IMR-90 (cell line): ENCODE data around the gene SIGLEC9. TPM values are rescaled to one million over a fixed set of nuclear protein-coding genes. Genes with fewer than 3 reads are reported as not detected.

Source experiments
- ATAC-seq: fragments of 200-7000 bp; cut with Tn5 transposase; 2 replicates; pipeline ENCODE4 v1.9.1; 2020; ENCODE audit warnings: low read depth, mild to moderate bottlenecking, moderate library complexity
- BruUV-seq: library from RNA; stranded (reverse); fragments of 400-500 nt; replicated peaks from 2 replicates; lab custom pipeline; 2021; lab: Mats Ljungman, UMichigan
- CTCF ChIA-PET: fragments of 300-600 bp; formaldehyde crosslinking; extraction: SDS; loops from one replicate; lab custom pipeline; 2021; ENCODE audit warnings: antibody characterized with exemption; lab: Yijun Ruan, JAX
- POLR2A ChIA-PET: fragments of 300-600 bp; sonication (Branson Sonifier 250); formaldehyde crosslinking; loops from one replicate; lab custom pipeline; 2022; ENCODE audit warnings: antibody characterized with exemption; ENCODE audit not compliant: unreplicated experiment; lab: Charles Lee
- DNase-seq: peaks from one replicate; pipeline ENCODE4 v3.0.0; 2013
- H2AFZ ChIP-seq: replicated peaks from 2 replicates; pipeline ENCODE3; 2013; ENCODE audit warnings: low read length, mild to moderate bottlenecking; ENCODE audit not compliant: poor library complexity
- H2AK5ac ChIP-seq: 2 replicates; pipeline ENCODE4 v1.6.1; 2013; ENCODE audit warnings: low read depth, low read length, inconsistent platforms
- H2AK9ac ChIP-seq: replicated peaks from 2 replicates; pipeline ENCODE3; 2013; ENCODE audit warnings: mild to moderate bottlenecking, low read depth, low read length, moderate library complexity; ENCODE audit not compliant: poor library complexity
- H2BK120ac ChIP-seq: 2 replicates; pipeline ENCODE4 v1.6.1; 2013; ENCODE audit warnings: low read depth, low read length, inconsistent platforms
- H2BK15ac ChIP-seq: 3 replicates; pipeline ENCODE4 v1.6.1; 2013; ENCODE audit warnings: low read depth, low read length, inconsistent platforms
- H2BK20ac ChIP-seq: 2 replicates; pipeline ENCODE4 v1.6.1; 2013; ENCODE audit warnings: low read depth, mild to moderate bottlenecking, inconsistent platforms, low read length, moderate library complexity
- H2BK5ac ChIP-seq: 2 replicates; pipeline ENCODE4 v1.6.1; 2013; ENCODE audit warnings: mild to moderate bottlenecking, low read depth, low read length, inconsistent platforms; ENCODE audit not compliant: poor library complexity, severe bottlenecking
- H3K14ac ChIP-seq: replicated peaks from 2 replicates; pipeline ENCODE4 v1.6.1; 2013; ENCODE audit warnings: low read depth, low read length, inconsistent platforms
- H3K18ac ChIP-seq: 2 replicates; pipeline ENCODE4 v1.6.1; 2013; ENCODE audit warnings: low read depth, low read length, control low read depth
- H3K23ac ChIP-seq: 2 replicates; pipeline ENCODE4 v1.6.1; 2013; ENCODE audit warnings: low read depth, low read length, inconsistent platforms
- H3K27ac ChIP-seq: 2 replicates; pipeline ENCODE4 v1.5.1; 2013; ENCODE audit warnings: mild to moderate bottlenecking, control low read depth, low read length; ENCODE audit not compliant: insufficient read depth
- H3K27me3 ChIP-seq: 2 replicates; pipeline ENCODE4 v1.6.1; 2013; ENCODE audit warnings: low read length; ENCODE audit not compliant: control insufficient read depth, insufficient read depth
- H3K36me3 ChIP-seq: 2 replicates; pipeline ENCODE4 v1.6.1; 2013; ENCODE audit warnings: low read length, mixed read lengths; ENCODE audit not compliant: control insufficient read depth, insufficient read depth
- H3K4ac ChIP-seq: 2 replicates; pipeline ENCODE4 v1.6.1; 2013; ENCODE audit warnings: low read depth, low read length, inconsistent platforms
- H3K4me1 ChIP-seq: 2 replicates; pipeline ENCODE4 v1.6.1; 2013; ENCODE audit warnings: low read length, mixed read lengths; ENCODE audit not compliant: control insufficient read depth, insufficient read depth
- H3K4me2 ChIP-seq: 2 replicates; pipeline ENCODE4 v1.6.1; 2013; ENCODE audit warnings: low read depth, mild to moderate bottlenecking, control low read depth, low read length, moderate library complexity
- H3K4me3 ChIP-seq: 2 replicates; pipeline ENCODE4 v1.5.1; 2013; ENCODE audit warnings: low read depth, mild to moderate bottlenecking, control low read depth, low read length, moderate library complexity; ENCODE audit not compliant: insufficient read depth
- H3K56ac ChIP-seq: 2 replicates; pipeline ENCODE4 v1.6.1; 2013; ENCODE audit warnings: low read length, inconsistent platforms; ENCODE audit not compliant: insufficient read depth; ENCODE audit errors: extremely low read depth
- H3K79me1 ChIP-seq, 2 experiments: 2 replicates each; pipeline ENCODE4 v1.6.1; 2013; ENCODE audit warnings: low read length in 2 of 2, inconsistent platforms in 1 of 2, low read depth in 1 of 2
- H3K9ac ChIP-seq: 2 replicates; pipeline ENCODE4 v1.6.1; 2013; ENCODE audit warnings: low read depth, low read length, control low read depth
- H3K9me1 ChIP-seq: 2 replicates; pipeline ENCODE4 v1.6.1; 2013; ENCODE audit warnings: low read length, inconsistent platforms; ENCODE audit not compliant: insufficient read depth
- H3K9me3 ChIP-seq: 2 replicates; pipeline ENCODE4 v1.6.1; 2013; ENCODE audit warnings: low read length; ENCODE audit not compliant: control insufficient read depth, insufficient read depth
- H4K20me1 ChIP-seq: 2 replicates; pipeline ENCODE4 v1.6.1; 2013; ENCODE audit warnings: low read length, inconsistent platforms; ENCODE audit not compliant: insufficient read depth
- H4K5ac ChIP-seq: 2 replicates; pipeline ENCODE4 v1.6.1; 2013; ENCODE audit warnings: mild to moderate bottlenecking, low read depth, low read length, control low read depth
- H4K8ac ChIP-seq, 2 experiments: 2 replicates each; pipeline ENCODE4 v1.6.1; 2013; ENCODE audit warnings: low read depth in 2 of 2, low read length in 2 of 2, control low read depth in 1 of 2, inconsistent platforms in 1 of 2
- H4K91ac ChIP-seq: 2 replicates; pipeline ENCODE4 v1.6.1; 2013; ENCODE audit warnings: low read depth, low read length, inconsistent platforms; ENCODE audit not compliant: insufficient read depth
- CEBPB ChIP-seq: IDR thresholded peaks from 2 replicates; pipeline ENCODE4 v1.6.1; 2012; ENCODE audit warnings: low read depth, low read length, improper control_type of control experiment
- RFX5 ChIP-seq: IDR thresholded peaks from 2 replicates; pipeline ENCODE4 v1.8.0; 2012; ENCODE audit warnings: low read depth, mild to moderate bottlenecking, low read length, moderate library complexity
- WGBS, 2 experiments: methylation state at CpG; one replicate each; pipeline versions ENCODE4 v1.1.5 to v1.1.7; 2013; ENCODE audit warnings: missing lambda C conversion rate in 2 of 2; ENCODE audit not compliant: insufficient read length in 1 of 2; ENCODE audit errors: extremely low coverage in 2 of 2; 5-methylcytosine and 5-hydroxymethylcytosine counted together
- dilution Hi-C: fragments of 300-500 bp; cut with HindIII; formaldehyde crosslinking; loops from one replicate; pipeline ENCODE4 v1.14.3; 2018; ENCODE audit warnings: low sequenced_read_pairs; ENCODE audit not compliant: unreplicated experiment
- in situ Hi-C: fragments of 300-500 bp; cut with MboI; formaldehyde crosslinking; loops from 3 replicates; pipeline ENCODE4 v1.14.3; 2019; ENCODE audit warnings: low sequenced_read_pairs, inconsistent platforms, mixed read lengths
- intact Hi-C: fragments of 100-400 bp; cut with micrococcal nuclease; formaldehyde crosslinking; loops from 2 replicates; pipeline ENCODE4 v1.10.0; 2022
- polyA plus RNA-seq, 3 experiments: library from polyadenylated mRNA; depleted of rRNA; stranded (reverse); fragments of >200 nt; gene quantifications; 2 replicates each; pipeline ENCODE4 v1.2.3, GENCODE V29; 2012; ENCODE audit warnings: low replicate concordance in 1 of 3
- total RNA-seq: library from RNA; depleted of rRNA; stranded (reverse); fragments of >200 nt; gene quantifications from 2 replicates; pipeline ENCODE4 v1.2.3, GENCODE V29; 2012

SIGLEC9 gene
- total and polyA plus RNA-seq, 2 of the 4 experiments (the other 2 are of a cell fraction) = 0.03 TPM; not detected in 1

DNA sequence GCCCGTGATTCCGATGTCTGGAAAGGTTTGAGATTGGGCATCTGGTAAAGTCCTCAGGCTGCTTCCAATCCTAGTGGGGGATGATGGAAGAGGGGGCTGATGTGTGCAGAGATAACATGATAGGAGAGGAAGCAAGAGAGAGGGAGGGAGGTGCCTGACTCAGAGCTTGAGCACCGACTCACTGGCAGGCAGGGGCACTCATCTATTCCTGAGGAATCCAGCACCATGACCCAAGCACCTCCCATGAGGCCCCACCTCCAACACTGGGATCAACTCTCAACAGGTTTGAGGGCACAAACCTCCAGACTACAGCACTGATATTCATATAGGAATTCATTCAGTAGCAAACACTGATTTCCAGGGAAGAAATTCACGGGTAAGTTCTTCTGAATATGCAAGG is 5.6 kb upstream of the SIGLEC9 start:
- Histone ChIP-seq H3K27ac (no peak overlapping the region), H4K8ac (no peak overlapping the region), H2BK5ac (no peak overlapping the region), H2BK120ac (no peak overlapping the region), H3K56ac (no peak overlapping the region), H3K4me3 (no peak overlapping the region), H2AK5ac (no peak overlapping the region), H3K9me1 (no peaks in the 10 kb centered on the region), H3K23ac (no peak overlapping the region), H3K9ac (no peak overlapping the region), H3K4me2 (no peak overlapping the region), H3K79me1 (no peaks in the 10 kb centered on the region), H3K4ac (no peak overlapping the region), H2AFZ (no peak overlapping the region), H2BK20ac (no peak overlapping the region), H3K14ac (no peak overlapping the region), H4K20me1 (no peaks in the 10 kb centered on the region), H3K18ac (no peak overlapping the region), H3K4me1 (no peaks in the 10 kb centered on the region), H3K36me3 (no peaks in the 10 kb centered on the region), H3K27me3 (peaks cover under 1% of the 10 kb centered on the region; the same call in 1 of the 2 replicates), H2BK15ac (no peak overlapping the region), H4K91ac (no peak overlapping the region), H2AK9ac (no peak overlapping the region), H3K9me3 (no peaks in the 10 kb centered on the region), H4K5ac (no peak overlapping the region)
- in situ Hi-C loops = no loop called here
- DNase-seq = no peak
- BruUV-seq = no TSS peak
- no peak for ATAC-seq
- ChIA-PET POLR2A (no interaction called here), CTCF (interaction anchor here (0.6 kb wide), 1 partner anchor 58 kb away, joined by 3 read pairs; no protein-coding TSS in a partner anchor)
- TF ChIP-seq CEBPB = no peak
- no peak for TF ChIP-seq RFX5
- intact Hi-C loops = no loop called here
- WGBS, 2 experiments = 64% methylated on average over 2 of the region's 4 CpGs; no CpG with 5 or more reads in 1 of the 2 experiments
- dilution Hi-C loops = no loop called here
